Rectal smooth muscle tissue (tissue), 1 donor: Measurements from ENCODE around the gene UGT1A5.

Experiments used
- H3K27ac ChIP-seq: one replicate; pipeline ENCODE4 v1.7.0; 2013; ENCODE audit warnings: low read depth, low read length, inconsistent platforms
- H3K27me3 ChIP-seq: one replicate; pipeline ENCODE4 v1.7.0; 2013; ENCODE audit warnings: low read length; ENCODE audit not compliant: control insufficient read depth, insufficient read depth
- H3K36me3 ChIP-seq: one replicate; pipeline ENCODE4 v1.7.0; 2013; ENCODE audit warnings: low read length; ENCODE audit not compliant: control insufficient read depth, insufficient read depth
- H3K4me1 ChIP-seq: one replicate; pipeline ENCODE4 v1.7.0; 2013; ENCODE audit warnings: low read length; ENCODE audit not compliant: control insufficient read depth, insufficient read depth
- H3K4me3 ChIP-seq: one replicate; pipeline ENCODE4 v1.7.0; 2013; ENCODE audit warnings: low read length
- H3K9ac ChIP-seq: one replicate; pipeline ENCODE4 v1.7.0; 2013; ENCODE audit warnings: low read length

The UGT1A5 gene

DNA sequence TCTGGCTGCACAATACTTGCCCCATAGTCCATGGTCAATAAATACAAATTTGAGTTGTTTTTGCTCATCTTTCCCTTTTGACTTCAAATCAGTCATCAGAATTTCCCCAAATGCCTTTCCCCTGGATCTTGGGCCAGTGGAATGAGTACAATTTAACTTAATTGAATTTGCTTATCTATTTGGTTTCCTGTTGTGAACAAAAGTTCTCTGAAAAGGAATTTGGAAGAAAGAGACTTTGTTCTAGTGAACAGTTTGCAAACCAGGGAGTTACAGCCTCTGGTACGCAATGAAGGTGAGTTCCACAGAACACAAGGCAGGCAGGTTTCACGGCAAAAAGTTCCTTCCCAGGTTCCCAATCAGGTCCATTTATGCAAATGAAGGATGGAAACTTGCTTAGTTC, 46.1 kb downstream of the UGT1A5 start:
- H3K4me1 ChIP-seq: no peaks in the 10 kb centered on the region
- H3K27me3 ChIP-seq: no peaks in the 10 kb centered on the region
- H3K4me3 ChIP-seq: no peak overlapping the region
- no peaks in the 10 kb centered on the region for H3K36me3 ChIP-seq
- no peak overlapping the region for H3K9ac ChIP-seq
- H3K27ac ChIP-seq: no peak overlapping the region

DNA sequence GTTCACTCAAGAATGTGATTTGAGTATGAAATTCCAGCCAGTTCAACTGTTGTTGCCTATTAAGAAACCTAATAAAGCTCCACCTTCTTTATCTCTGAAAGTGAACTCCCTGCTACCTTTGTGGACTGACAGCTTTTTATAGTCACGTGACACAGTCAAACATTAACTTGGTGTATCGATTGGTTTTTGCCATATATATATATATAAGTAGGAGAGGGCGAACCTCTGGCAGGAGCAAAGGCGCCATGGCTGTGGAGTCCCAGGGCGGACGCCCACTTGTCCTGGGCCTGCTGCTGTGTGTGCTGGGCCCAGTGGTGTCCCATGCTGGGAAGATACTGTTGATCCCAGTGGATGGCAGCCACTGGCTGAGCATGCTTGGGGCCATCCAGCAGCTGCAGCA, 47.3 kb downstream of the UGT1A5 start, which contains the start of gene UGT1A1:
TSS of gene UGT1A1 (plus strand) at position 228 of the 400 bp plus-strand sequence. CDS start at position 246, 18 bp downstream.
- Histone ChIP-seq H3K4me3 (no peak within 1 kb of the TSS), H3K27ac (no peak within 1 kb of the TSS), H3K4me1 (no peaks in the 10 kb centered on the region), H3K36me3 (no peaks in the 10 kb centered on the region), H3K9ac (no peak within 1 kb of the TSS), H3K27me3 (no peaks in the 10 kb centered on the region)

DNA sequence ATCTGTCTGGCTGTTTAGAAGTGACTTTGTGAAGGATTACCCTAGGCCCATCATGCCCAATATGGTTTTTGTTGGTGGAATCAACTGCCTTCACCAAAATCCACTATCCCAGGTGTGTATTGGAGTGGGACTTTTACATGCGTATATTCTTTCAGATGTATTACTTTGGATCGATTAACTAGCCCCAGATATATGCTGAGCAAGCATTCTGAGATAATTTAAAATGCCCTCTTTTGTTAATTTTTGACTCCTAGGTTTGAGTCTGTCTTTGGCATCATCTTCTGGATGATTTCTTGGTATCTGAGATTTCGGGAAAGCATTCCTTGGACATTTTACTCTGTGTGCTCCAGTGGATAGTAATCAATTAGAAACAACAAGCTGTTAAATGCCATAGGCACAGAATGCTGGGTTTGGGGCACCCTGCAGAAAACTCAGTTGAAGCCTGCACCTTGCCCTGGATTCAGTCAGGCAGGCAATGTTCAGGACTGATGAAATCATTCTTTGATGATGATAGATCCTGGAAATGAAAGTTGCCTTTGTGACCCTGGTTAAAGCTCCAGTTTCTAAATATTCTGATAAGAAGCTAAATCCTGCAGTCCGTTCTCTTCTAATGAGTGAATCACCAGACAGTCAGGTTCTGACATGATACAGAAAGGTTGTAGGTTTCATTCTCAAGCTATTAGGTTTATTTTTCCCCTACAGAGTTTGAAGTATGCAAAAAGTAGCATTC, 48.5 kb downstream of the UGT1A5 start:
- no peak overlapping the region for H3K27ac ChIP-seq
- H3K36me3 ChIP-seq: no peaks in the 10 kb centered on the region
- H3K4me3 ChIP-seq: no peak overlapping the region
- no peaks in the 10 kb centered on the region for H3K27me3 ChIP-seq
- no peak overlapping the region for H3K9ac ChIP-seq
- no peaks in the 10 kb centered on the region for H3K4me1 ChIP-seq

DNA sequence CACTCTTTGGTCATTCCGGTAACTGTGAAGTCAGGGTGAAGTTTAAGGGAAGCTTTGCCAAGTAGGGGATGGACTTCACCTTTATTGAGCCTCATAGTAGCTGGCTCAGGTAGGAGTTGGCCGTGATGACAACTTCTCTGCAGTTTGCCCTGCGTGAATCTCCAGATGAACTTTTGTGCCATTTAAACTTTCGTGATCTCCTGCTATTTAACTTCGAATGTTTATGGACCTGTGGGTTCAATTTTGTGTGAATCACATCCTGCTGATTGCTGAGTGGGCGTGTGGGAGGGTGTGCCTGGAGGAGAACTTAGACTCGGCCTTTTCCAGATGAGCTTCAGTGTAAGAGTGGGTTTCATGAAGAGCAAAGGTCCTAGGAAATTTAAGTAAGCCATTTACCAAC, 51.6 kb downstream of the UGT1A5 start:
- Histone ChIP-seq H3K36me3 (no peaks in the 10 kb centered on the region), H3K9ac (no peak overlapping the region), H3K4me3 (no peak overlapping the region), H3K4me1 (no peaks in the 10 kb centered on the region), H3K27ac (no peak overlapping the region), H3K27me3 (no peaks in the 10 kb centered on the region)

DNA sequence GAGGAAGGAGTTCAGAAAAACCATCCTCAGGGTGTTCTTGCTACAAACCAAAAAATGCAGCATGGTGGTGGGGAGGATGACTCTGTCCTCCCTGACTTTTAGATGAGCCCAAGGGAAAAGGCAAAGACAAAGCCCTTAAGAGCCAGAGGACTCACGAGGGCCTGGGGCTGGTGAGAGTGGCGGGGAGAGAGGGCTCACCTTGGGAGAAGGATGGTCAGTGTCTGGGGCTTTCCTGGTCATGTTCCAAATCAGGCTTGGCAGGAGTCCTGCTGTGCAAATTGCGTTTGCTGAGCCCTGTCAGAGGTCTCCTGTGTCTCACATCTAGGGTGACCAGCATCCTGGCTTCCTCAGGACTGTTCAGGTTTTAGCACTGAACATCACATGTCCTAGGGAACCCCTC, 52.1 kb downstream of the UGT1A5 start:
- H3K36me3 ChIP-seq: no peaks in the 10 kb centered on the region
- H3K27me3 ChIP-seq: no peaks in the 10 kb centered on the region
- no peak overlapping the region for H3K9ac ChIP-seq
- H3K4me3 ChIP-seq: no peak overlapping the region
- H3K4me1 ChIP-seq: no peaks in the 10 kb centered on the region
- no peak overlapping the region for H3K27ac ChIP-seq

DNA sequence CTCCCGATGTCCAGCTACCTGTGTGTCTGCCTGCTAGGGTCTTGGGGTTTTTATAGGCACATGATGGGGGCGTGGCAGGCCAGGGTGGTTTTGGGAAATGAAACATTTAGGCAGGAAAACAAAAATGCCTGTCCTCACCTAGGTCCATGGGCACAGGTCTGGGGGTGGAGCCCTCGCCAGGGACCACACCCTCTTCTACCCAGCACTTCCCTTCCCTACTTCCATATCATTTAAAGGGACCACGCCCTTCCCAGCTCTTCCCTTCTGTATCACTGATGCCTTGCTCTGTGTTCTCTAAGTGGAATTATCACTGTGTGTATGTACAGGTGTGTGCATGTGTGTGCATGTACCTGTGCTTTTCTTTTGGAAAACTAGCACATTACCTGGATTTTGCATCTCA, 53.7 kb downstream of the UGT1A5 start:
- H3K4me3 ChIP-seq: no peak overlapping the region
- H3K27ac ChIP-seq: no peak overlapping the region
- no peaks in the 10 kb centered on the region for H3K36me3 ChIP-seq
- no peak overlapping the region for H3K9ac ChIP-seq
- no peaks in the 10 kb centered on the region for H3K27me3 ChIP-seq
- H3K4me1 ChIP-seq: no peaks in the 10 kb centered on the region

DNA sequence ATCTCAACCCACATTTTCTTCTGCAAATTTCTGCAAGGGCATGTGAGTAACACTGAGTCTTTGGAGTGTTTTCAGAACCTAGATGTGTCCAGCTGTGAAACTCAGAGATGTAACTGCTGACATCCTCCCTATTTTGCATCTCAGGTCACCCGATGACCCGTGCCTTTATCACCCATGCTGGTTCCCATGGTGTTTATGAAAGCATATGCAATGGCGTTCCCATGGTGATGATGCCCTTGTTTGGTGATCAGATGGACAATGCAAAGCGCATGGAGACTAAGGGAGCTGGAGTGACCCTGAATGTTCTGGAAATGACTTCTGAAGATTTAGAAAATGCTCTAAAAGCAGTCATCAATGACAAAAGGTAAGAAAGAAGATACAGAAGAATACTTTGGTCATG, 55.4 kb downstream of the UGT1A5 start:
- Histone ChIP-seq H3K36me3 (no peaks in the 10 kb centered on the region), H3K4me1 (no peaks in the 10 kb centered on the region), H3K27ac (no peak overlapping the region), H3K4me3 (no peak overlapping the region), H3K27me3 (no peaks in the 10 kb centered on the region), H3K9ac (no peak overlapping the region)

DNA sequence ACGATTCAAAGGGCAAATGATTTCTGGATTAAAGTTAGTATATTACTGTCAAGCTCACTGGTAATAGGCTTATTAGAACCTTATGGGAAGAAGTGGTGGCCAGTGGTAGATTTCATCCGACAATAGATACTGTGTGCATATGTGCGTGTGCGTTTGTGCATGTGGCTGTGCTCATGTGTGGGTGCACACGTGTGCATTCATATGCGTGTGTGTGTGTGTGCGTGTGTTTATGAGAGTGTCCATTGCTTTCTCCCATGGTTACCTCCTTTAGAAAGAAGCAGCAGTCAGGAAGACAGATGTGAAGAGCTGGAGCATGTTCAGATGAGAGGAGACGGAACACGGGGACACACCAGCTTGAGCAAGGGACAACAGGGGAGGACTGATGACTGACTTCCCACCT, 56.6 kb downstream of the UGT1A5 start:
- Histone ChIP-seq H3K27ac (no peak overlapping the region), H3K4me1 (no peaks in the 10 kb centered on the region), H3K36me3 (no peaks in the 10 kb centered on the region), H3K27me3 (no peaks in the 10 kb centered on the region), H3K9ac (no peak overlapping the region), H3K4me3 (no peak overlapping the region)

DNA sequence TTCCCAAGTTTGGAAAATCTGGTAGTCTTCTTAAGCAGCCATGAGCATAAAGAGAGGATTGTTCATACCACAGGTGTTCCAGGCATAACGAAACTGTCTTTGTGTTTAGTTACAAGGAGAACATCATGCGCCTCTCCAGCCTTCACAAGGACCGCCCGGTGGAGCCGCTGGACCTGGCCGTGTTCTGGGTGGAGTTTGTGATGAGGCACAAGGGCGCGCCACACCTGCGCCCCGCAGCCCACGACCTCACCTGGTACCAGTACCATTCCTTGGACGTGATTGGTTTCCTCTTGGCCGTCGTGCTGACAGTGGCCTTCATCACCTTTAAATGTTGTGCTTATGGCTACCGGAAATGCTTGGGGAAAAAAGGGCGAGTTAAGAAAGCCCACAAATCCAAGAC, 59.4 kb downstream of the UGT1A5 start:
- Histone ChIP-seq H3K9ac (no peak overlapping the region), H3K36me3 (no peaks in the 10 kb centered on the region), H3K4me3 (no peak overlapping the region), H3K4me1 (no peaks in the 10 kb centered on the region), H3K27ac (no peak overlapping the region), H3K27me3 (no peaks in the 10 kb centered on the region)

DNA sequence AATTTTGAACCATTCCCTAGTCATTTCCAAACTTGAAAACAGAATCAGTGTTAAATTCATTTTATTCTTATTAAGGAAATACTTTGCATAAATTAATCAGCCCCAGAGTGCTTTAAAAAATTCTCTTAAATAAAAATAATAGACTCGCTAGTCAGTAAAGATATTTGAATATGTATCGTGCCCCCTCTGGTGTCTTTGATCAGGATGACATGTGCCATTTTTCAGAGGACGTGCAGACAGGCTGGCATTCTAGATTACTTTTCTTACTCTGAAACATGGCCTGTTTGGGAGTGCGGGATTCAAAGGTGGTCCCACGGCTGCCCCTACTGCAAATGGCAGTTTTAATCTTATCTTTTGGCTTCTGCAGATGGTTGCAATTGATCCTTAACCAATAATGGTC, 59.9 kb downstream of the UGT1A5 start:
- Histone ChIP-seq H3K27me3 (no peaks in the 10 kb centered on the region), H3K4me1 (no peaks in the 10 kb centered on the region), H3K36me3 (no peaks in the 10 kb centered on the region), H3K9ac (no peak overlapping the region), H3K4me3 (no peak overlapping the region), H3K27ac (no peak overlapping the region)

DNA sequence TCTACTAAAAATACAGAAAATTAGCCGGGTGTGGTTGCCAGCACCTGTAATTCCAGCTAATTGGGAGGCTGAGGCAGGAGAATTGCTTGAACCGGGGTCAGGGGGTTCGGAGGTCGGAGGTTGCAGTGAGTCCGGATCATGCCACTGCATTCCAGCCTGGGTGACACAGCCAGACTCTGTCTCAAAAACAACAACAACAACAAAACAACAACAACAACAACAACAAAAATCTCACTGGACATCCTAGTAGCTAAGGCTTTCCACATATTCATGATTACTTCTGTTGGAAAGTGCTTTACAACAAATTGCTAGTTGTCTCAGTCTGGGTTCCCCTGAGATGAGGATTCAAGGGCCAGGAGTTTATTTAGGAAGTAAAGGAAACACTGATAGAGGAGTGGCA, 61.1 kb downstream of the UGT1A5 start:
- H3K27ac ChIP-seq: no peak overlapping the region

DNA sequence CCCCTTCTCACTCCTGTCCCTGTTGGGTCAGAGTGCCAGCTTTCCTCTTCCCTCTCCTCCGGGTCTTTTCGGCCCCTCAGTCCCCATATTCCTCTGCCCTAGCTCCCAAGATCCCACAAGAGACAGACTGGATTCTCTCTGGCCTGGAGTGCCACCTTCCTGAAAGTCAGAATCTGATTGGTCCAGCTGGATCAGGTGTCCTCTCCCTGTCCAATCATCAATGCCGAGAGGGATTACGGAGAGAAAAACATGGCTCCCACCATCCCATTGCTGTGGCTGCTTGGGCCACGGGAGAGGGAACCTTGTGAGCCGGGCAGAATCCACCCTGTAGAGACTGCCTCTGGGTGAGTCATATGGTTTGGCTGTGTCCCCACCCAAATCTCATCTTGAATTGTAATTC, 62.7 kb downstream of the UGT1A5 start:
- H3K36me3 ChIP-seq: no peaks in the 10 kb centered on the region

More for the DNA sequence above, 61.1 kb downstream of the UGT1A5 start:
- Histone ChIP-seq H3K4me3 (no peak overlapping the region), H3K9ac (no peak overlapping the region), H3K4me1 (no peaks in the 10 kb centered on the region), H3K27me3 (no peaks in the 10 kb centered on the region), H3K36me3 (no peaks in the 10 kb centered on the region)

DNA sequence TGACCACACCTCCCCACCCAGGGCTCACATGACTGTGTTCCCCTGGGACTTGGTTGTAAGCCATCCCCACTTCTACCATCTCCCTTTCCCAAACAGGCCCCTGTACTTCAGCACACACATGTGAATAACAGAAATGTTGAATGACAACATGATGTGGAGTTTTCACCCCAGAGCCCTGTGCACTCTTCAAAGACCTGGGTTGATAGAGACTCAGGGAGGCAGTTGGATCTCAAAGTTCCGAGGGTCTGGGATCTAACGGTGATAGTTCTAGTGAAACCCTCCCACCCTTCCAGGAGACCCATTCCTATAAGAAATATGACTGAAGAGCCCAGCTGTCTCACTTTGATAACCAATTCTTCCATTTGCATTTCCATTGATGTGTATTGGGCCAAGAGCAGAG, 65.3 kb downstream of the UGT1A5 start, which contains the start of gene MROH2A:
TSS of gene MROH2A (plus strand) at position 301 of the 400 bp plus-strand sequence. CDS start 1,029 bp downstream, outside the sequence.
- Histone ChIP-seq H3K27me3 (no peaks in the 10 kb centered on the region), H3K4me1 (no peaks in the 10 kb centered on the region), H3K36me3 (no peaks in the 10 kb centered on the region), H3K27ac (no peak within 1 kb of the TSS), H3K4me3 (no peak within 1 kb of the TSS), H3K9ac (no peak within 1 kb of the TSS)

More for the DNA sequence above, 62.7 kb downstream of the UGT1A5 start:
- Histone ChIP-seq H3K27ac (no peak overlapping the region), H3K9ac (no peak overlapping the region), H3K4me3 (no peak overlapping the region), H3K4me1 (no peaks in the 10 kb centered on the region), H3K27me3 (no peaks in the 10 kb centered on the region)
